HG02759 (cell line): ENCODE measurements around the gene AJM1.
"Not testable (repeated sequence)": the region's sequence is repeated elsewhere in the genome, so short reads cannot be mapped to it uniquely, and the experiment has no call there.

Source experiments
- ATAC-seq: cut with Tn5 transposase; IDR thresholded peaks from one replicate; pipeline ENCODE4 v1.9.1; 2021; ENCODE audit warnings: mild to moderate bottlenecking, moderate library complexity; ENCODE audit not compliant: unreplicated experiment

AJM1 gene

GRCh38 chr9:136866898-136867421 lies 24.7 kb downstream of the AJM1 start:
- not testable (repeated sequence) for ATAC-seq

DNA sequence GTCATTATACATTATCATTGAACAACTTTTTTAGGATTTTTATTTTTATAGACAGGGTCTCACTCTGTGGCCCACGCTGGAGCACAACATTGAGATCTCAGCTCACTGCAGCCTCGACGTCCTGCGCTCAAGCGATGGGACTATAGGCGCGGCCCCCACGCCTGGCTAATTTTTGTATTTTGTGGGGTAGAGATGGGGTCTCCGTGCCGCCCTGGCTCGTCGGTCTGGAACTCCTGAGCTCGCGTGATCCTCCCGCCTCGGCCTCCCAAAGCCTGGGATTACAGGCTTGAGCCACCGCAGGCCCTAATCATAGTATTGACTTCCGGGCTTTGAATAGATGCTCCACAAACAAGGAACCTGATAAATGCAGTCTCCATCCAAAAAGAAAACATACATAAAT lies 25.2 kb downstream of the AJM1 start:
- no peak for ATAC-seq

DNA sequence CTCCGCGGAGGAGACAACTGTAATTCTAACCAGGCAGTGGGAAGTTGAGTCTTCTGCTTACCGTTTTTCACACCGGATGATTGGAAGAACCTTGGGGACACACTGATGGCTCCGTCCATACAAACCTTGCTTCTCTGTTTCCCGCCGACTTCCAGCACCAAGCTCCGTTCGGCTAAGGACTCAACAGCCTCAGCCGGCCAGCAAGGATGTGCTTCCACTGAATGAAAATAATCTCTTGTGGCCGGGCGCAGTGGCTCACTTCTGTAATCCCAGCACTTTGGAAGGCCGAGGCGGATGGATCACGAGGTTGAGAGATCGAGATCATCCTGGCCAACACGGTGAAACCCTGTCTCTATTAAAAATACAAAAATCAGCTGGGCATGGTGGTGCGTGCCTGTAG lies 25.6 kb downstream of the AJM1 start:
- no peak for ATAC-seq

DNA sequence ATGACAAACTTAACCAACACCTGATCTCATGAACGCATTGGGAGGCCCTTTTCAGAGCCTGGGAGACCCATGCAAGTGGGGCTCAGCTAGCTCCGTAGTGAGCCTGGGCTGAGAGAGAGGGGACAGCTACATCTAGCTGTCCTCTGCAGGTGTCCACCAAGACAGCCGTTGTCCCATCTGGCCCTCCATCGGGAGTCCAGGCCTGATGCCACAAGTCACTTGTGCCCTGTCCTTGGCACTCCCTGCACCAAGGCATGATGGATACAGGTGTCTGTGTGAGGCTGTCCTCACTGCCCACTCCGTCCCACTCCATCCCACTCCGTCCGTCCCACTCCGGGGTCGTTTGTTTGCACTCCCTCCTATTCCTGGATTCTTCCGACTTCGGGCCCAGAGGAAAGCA lies 26.4 kb downstream of the AJM1 start:
- no peak for ATAC-seq

- not testable (repeated sequence) for ATAC-seq
Measured at GRCh38 chr9:136869611-136870010, 27.3 kb downstream of the AJM1 start.

- ATAC-seq = no peak
Measured at GRCh38 chr9:136875155-136875554, 32.9 kb downstream of the AJM1 start.

- no peak for ATAC-seq
Measured at GRCh38 chr9:136876476-136876875, 34.2 kb downstream of the AJM1 start.

DNA sequence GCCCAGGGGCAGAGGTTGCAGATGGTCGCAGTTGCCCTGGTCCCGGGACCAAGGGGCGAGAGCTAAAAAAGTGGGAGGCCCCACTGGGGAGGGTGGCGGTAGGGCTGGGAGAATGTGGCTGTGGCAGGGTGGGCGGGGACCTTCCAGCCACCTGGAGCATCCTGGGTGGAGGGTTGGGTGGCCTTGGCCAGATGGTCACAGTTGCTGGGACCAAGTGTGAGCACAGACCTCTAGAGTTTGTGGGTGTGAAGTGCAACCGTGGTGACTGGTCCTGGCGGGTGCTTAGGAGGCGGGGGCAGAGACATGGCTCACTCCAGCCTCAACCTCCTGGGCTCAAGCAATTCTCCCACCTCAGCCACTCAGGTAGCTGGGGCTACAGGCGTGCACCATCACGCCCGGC lies 38.4 kb downstream of the AJM1 start:
- ATAC-seq = no peak

GRCh38 chr9:136881691-136882108 lies 39.4 kb downstream of the AJM1 start:
- ATAC-seq = no peak

GRCh38 chr9:136882109-136882946 lies 40.0 kb downstream of the AJM1 start:
- no peak for ATAC-seq

GRCh38 chr9:136882947-136883283 lies 40.6 kb downstream of the AJM1 start:
- ATAC-seq = not testable (repeated sequence)

- not testable (repeated sequence) for ATAC-seq
Measured at GRCh38 chr9:136883670-136884069, 41.4 kb downstream of the AJM1 start.

- peak; percentile 82 for ATAC-seq
Measured at GRCh38 chr9:136885950-136886578, 43.8 kb downstream of the AJM1 start, which contains the start of gene TRAF2. TRAF2 (plus strand) TSS chr9:136886516; CDS start chr9:136898741, 12,225 bp downstream.

DNA sequence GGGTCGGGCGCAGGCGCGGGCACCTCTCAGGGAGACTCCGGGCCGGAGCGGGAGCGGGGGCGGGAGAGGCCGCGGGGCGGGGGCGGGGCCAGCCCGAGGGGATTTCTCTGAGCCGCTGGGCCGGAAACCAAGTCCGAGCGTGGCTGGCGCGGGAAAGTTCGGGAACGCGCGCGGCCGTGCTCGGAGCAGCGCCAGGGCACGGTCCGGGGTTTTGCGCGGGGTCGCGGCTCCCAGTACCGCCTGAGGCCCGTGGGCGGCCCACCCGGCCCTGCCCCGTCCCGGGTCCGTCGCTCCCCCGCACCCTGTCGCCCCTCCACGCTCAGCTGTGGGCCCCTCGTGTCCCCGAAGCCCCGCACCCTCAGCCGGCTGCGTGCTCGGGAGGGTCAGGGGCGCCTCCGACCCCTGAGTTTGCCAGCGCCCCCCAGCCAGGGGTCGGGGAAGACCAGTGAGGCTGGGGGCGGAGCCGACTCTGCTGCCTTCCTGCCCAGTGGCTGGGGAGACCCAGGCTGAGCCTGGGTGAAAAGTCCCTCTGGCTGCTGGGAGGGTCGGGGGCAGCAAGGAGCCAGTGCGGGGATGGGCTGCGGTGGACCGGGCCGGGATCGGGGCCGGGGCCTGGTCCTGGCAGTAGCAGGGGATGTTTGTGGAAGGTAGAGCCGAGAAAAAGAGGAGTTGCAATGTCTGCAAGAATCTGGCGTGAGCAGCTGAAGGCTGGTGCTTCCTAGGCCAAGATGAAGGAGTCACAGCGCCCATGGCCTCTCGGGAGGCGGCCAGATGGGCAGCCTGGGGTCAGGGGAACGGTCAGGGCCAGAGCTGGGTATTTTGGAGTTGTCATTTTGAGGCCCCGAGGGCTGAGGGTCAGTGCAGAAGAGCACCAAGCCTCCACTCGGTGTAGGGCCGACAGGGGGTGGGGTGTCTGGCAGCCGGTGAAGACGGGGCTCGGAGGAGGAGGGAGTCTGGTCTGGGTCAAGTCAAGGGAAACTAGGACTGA lies 44.6 kb downstream of the AJM1 start:
- peak; percentile 29 for ATAC-seq

GRCh38 chr9:136888454-136888853 lies 46.2 kb downstream of the AJM1 start:
- no peak for ATAC-seq

GRCh38 chr9:136889858-136890257 lies 47.6 kb downstream of the AJM1 start:
- no peak for ATAC-seq

DNA sequence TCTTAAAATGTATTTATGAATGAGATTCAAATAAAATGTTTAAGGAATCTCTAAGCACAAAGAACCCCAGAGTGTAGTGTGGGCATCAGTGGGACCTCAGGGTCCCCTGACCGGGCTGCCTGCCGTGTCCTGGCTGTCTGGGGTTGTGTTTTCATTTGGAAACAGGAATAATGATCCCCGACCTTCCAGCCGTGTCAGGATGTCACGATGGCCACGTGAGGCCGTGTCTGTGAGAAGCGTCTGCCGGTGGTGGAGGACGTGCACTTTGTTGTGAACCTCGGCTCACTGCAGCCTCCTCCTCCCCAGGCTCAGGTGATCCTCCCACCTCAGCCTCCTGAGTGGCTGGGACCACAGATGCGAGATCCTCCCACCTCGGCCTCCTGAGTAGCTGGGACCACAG lies 48.4 kb downstream of the AJM1 start:
- ATAC-seq = no peak
